Mesenchymal stem cell (in vitro differentiated cells and primary cell): ENCODE results near the gene STK32C.

Experiments used
- DNase-seq: peaks from one replicate; pipeline ENCODE4 v3.0.0-alpha.2; 2013
- H2AFZ ChIP-seq: one replicate; pipeline ENCODE4 v1.6.1; 2013; ENCODE audit warnings: low read depth, mild to moderate bottlenecking, control low read depth, inconsistent platforms, low read length, moderate library complexity
- H2AK5ac ChIP-seq: 2 replicates; pipeline ENCODE4 v1.6.1; 2013; ENCODE audit warnings: low read length, moderate library complexity, mild to moderate bottlenecking, inconsistent platforms; ENCODE audit not compliant: severe bottlenecking
- H2BK120ac ChIP-seq: one replicate; pipeline ENCODE4 v1.6.1; 2013; ENCODE audit warnings: low read depth, mild to moderate bottlenecking, inconsistent platforms, low read length, moderate library complexity
- H2BK12ac ChIP-seq, 2 experiments: one replicate each; pipeline ENCODE4 v1.6.1; 2013; ENCODE audit warnings: inconsistent platforms in 2 of 2, low read length in 2 of 2, mild to moderate bottlenecking in 2 of 2, moderate library complexity in 2 of 2, control low read depth in 1 of 2
- H2BK15ac ChIP-seq: one replicate; pipeline ENCODE4 v1.6.1; 2013; ENCODE audit warnings: mild to moderate bottlenecking, low read depth, inconsistent platforms; ENCODE audit not compliant: poor library complexity, severe bottlenecking
- H2BK5ac ChIP-seq: 2 replicates; pipeline ENCODE4 v1.6.1; 2013; ENCODE audit warnings: low read depth, mild to moderate bottlenecking, low read length, control low read depth, inconsistent platforms; ENCODE audit not compliant: poor library complexity, severe bottlenecking
- H3K14ac ChIP-seq, 2 experiments: one replicate each; pipeline ENCODE4 v1.6.1; 2013; ENCODE audit warnings: inconsistent platforms in 2 of 2, low read length in 2 of 2, control low read depth in 1 of 2, mild to moderate bottlenecking in 1 of 2, moderate library complexity in 1 of 2
- H3K18ac ChIP-seq, 2 experiments: one replicate each; pipeline ENCODE4 v1.6.1; 2013; ENCODE audit warnings: inconsistent platforms in 2 of 2, low read length in 2 of 2, control low read depth in 1 of 2, low read depth in 1 of 2, mild to moderate bottlenecking in 1 of 2
- H3K23ac ChIP-seq, 2 experiments: one replicate each; pipeline ENCODE4 v1.6.1; 2013; ENCODE audit warnings: inconsistent platforms in 2 of 2, low read length in 2 of 2, mild to moderate bottlenecking in 2 of 2, moderate library complexity in 2 of 2, control low read depth in 1 of 2
- H3K27ac ChIP-seq: 2 replicates; pipeline ENCODE4 v1.5.1; 2013; ENCODE audit warnings: mild to moderate bottlenecking, moderate library complexity, low read length, control low read depth, inconsistent platforms; ENCODE audit not compliant: poor library complexity, severe bottlenecking
- H3K27me3 ChIP-seq, 2 experiments: 2 replicates each; pipeline versions ENCODE4 v1.6.1 to v1.7.0; 2013; ENCODE audit warnings: low read length in 2 of 2, mild to moderate bottlenecking in 2 of 2, moderate library complexity in 2 of 2, control low read depth in 1 of 2, inconsistent platforms in 1 of 2; ENCODE audit not compliant: control insufficient read depth in 1 of 2, insufficient read depth in 1 of 2
- H3K36me3 ChIP-seq, 2 experiments: 2 replicates each; pipeline versions ENCODE4 v1.6.1 to v1.7.0; 2013; ENCODE audit warnings: low read length in 2 of 2, control low read depth in 1 of 2, inconsistent platforms in 1 of 2, low read depth in 1 of 2, mild to moderate bottlenecking in 1 of 2; ENCODE audit not compliant: insufficient read depth in 2 of 2, control insufficient read depth in 1 of 2
- H3K4ac ChIP-seq, 2 experiments: one replicate each; pipeline ENCODE4 v1.6.1; 2013; ENCODE audit warnings: inconsistent platforms in 2 of 2, low read length in 2 of 2, mild to moderate bottlenecking in 2 of 2, moderate library complexity in 2 of 2, control low read depth in 1 of 2, low read depth in 1 of 2
- H3K4me1 ChIP-seq: 2 replicates; pipeline ENCODE4 v1.6.1; 2013; ENCODE audit warnings: low read depth, low read length, control low read depth; ENCODE audit not compliant: control insufficient read depth, insufficient read depth
- H3K4me2 ChIP-seq: 2 replicates; pipeline ENCODE4 v1.6.1; 2013; ENCODE audit warnings: low read length, mild to moderate bottlenecking, inconsistent platforms; ENCODE audit not compliant: poor library complexity, severe bottlenecking
- H3K4me3 ChIP-seq, 2 experiments: 2 replicates each; pipeline versions ENCODE4 v1.5.1 to v1.7.0; 2013; ENCODE audit warnings: low read length in 2 of 2, mild to moderate bottlenecking in 2 of 2, control low read depth in 1 of 2, low read depth in 1 of 2; ENCODE audit not compliant: insufficient read depth in 1 of 2
- H3K79me1 ChIP-seq: replicated peaks from 2 replicates; pipeline ENCODE4 v1.6.1; 2013; ENCODE audit warnings: mild to moderate bottlenecking, control low read depth, low read length, inconsistent platforms; ENCODE audit not compliant: poor library complexity, severe bottlenecking
- H3K9ac ChIP-seq: 2 replicates; pipeline ENCODE4 v1.7.0; 2013; ENCODE audit warnings: mild to moderate bottlenecking, low read length, moderate library complexity
- H3K9me3 ChIP-seq: 2 replicates; pipeline ENCODE4 v1.7.0; 2013; ENCODE audit warnings: mild to moderate bottlenecking, low read length; ENCODE audit not compliant: control insufficient read depth
- H4K8ac ChIP-seq: one replicate; pipeline ENCODE4 v1.6.1; 2013; ENCODE audit warnings: inconsistent platforms, mild to moderate bottlenecking, low read length, moderate library complexity
- H4K91ac ChIP-seq: one replicate; pipeline ENCODE4 v1.6.1; 2013; ENCODE audit warnings: mild to moderate bottlenecking, low read length, inconsistent platforms
- WGBS: methylation state at CpG from one replicate; pipeline ENCODE4 v1.1.7; 2013; ENCODE audit warnings: mixed read lengths; 5-methylcytosine and 5-hydroxymethylcytosine counted together

Gene STK32C

GRCh38 chr10:132274581-132274980 is 33.2 kb downstream of the STK32C start:
- Histone ChIP-seq H3K9ac (no peak overlapping the region), H3K4me1 (no peaks in the 10 kb centered on the region), H3K14ac (no peak overlapping the region), H3K4ac (no peak overlapping the region), H4K8ac (no peak overlapping the region), H2AFZ (no peak overlapping the region), H3K4me3 (no peak overlapping the region), H3K79me1 (peaks cover 6% of the 10 kb centered on the region), H2BK12ac (no peak overlapping the region), H2BK120ac (no peak overlapping the region), H2AK5ac (no peak overlapping the region), H2BK15ac (no peak overlapping the region), H4K91ac (no peak overlapping the region), H3K23ac (no peak overlapping the region), H3K4me2 (no peak overlapping the region), H3K36me3 (peaks cover 0 to 7% of the 10 kb centered on the region in 2 experiments), H3K18ac (no peak overlapping the region), H3K27me3 (peaks cover 4 to 30% of the 10 kb centered on the region in 2 experiments), H3K27ac (no peak overlapping the region), H2BK5ac (no peak overlapping the region), H3K9me3 (no peaks in the 10 kb centered on the region)
- DNase-seq, result no peak
- WGBS, result 89% methylated on average over 19 of the region's 19 CpGs

- H4K91ac ChIP-seq, result no peak overlapping the region
- H3K4ac ChIP-seq, result no peak overlapping the region
- no peak overlapping the region for H2BK5ac ChIP-seq
- peaks cover 4% of the 10 kb centered on the region for H3K79me1 ChIP-seq
- H3K4me2 ChIP-seq, result no peak overlapping the region
- no peak overlapping the region for H3K9ac ChIP-seq
- 88% methylated on average over 11 of the region's 11 CpGs for WGBS
- no peaks in the 10 kb centered on the region for H3K9me3 ChIP-seq
- no peak overlapping the region for H2AFZ ChIP-seq
- no peak overlapping the region for H3K18ac ChIP-seq
- H3K27me3 ChIP-seq, result peaks cover 4 to 26% of the 10 kb centered on the region in 2 experiments
- H3K27ac ChIP-seq, result no peak overlapping the region
- peaks cover under 1% of the 10 kb centered on the region for H3K4me1 ChIP-seq
- no peak overlapping the region for H2BK120ac ChIP-seq
- H3K23ac ChIP-seq, result no peak overlapping the region
- H2BK12ac ChIP-seq, result no peak overlapping the region
- no peak overlapping the region for H2AK5ac ChIP-seq
- peaks cover 0 to 8% of the 10 kb centered on the region in 2 experiments for H3K36me3 ChIP-seq
- H4K8ac ChIP-seq, result no peak overlapping the region
- H2BK15ac ChIP-seq, result no peak overlapping the region
- H3K4me3 ChIP-seq, result no peak overlapping the region
- H3K14ac ChIP-seq, result no peak overlapping the region
- no peak for DNase-seq
These were observed 33.8 kb downstream of the STK32C start for GRCh38 chr10:132273966-132274365.

- H3K4me2 ChIP-seq, result no peak overlapping the region
- H3K18ac ChIP-seq, result no peak overlapping the region
- no peak overlapping the region for H2BK12ac ChIP-seq
- no peak overlapping the region for H3K14ac ChIP-seq
- H4K8ac ChIP-seq, result no peak overlapping the region
- peaks cover 4% of the 10 kb centered on the region for H3K79me1 ChIP-seq
- peaks cover 6% of the 10 kb centered on the region for H3K4me1 ChIP-seq
- no peak overlapping the region for H4K91ac ChIP-seq
- H2AK5ac ChIP-seq, result no peak overlapping the region
- peaks cover 0 to 12% of the 10 kb centered on the region in 2 experiments for H3K36me3 ChIP-seq
- no peak overlapping the region for H3K9ac ChIP-seq
- no peak for DNase-seq
- H3K27ac ChIP-seq, result no peak overlapping the region
- no peaks in the 10 kb centered on the region for H3K9me3 ChIP-seq
- no peak overlapping the region for H3K4ac ChIP-seq
- H3K23ac ChIP-seq, result no peak overlapping the region
- 88% methylated on average over 8 of the region's 8 CpGs for WGBS
- no peak overlapping the region for H3K4me3 ChIP-seq
- no peak overlapping the region for H2BK5ac ChIP-seq
- H2AFZ ChIP-seq, result no peak overlapping the region
- H3K27me3 ChIP-seq, result peaks cover 4 to 24% of the 10 kb centered on the region in 2 experiments
- H2BK120ac ChIP-seq, result no peak overlapping the region
- H2BK15ac ChIP-seq, result no peak overlapping the region
These were observed 34.3 kb downstream of the STK32C start for GRCh38 chr10:132273304-132273944.

GRCh38 chr10:132272231-132272971 is 35.3 kb downstream of the STK32C start:
- Histone ChIP-seq H3K23ac (peak overlapping the region in 1 of 2 experiments; percentile 5), H3K79me1 (peaks cover 3% of the 10 kb centered on the region), H3K4me2 (no peak overlapping the region), H3K4ac (no peak overlapping the region), H2AK5ac (no peak overlapping the region), H3K14ac (no peak overlapping the region), H2AFZ (no peak overlapping the region), H3K9ac (peak overlapping the region; percentile 63), H3K18ac (no peak overlapping the region), H3K4me3 (peak overlapping the region in 1 of 2 experiments; percentile 23), H2BK12ac (no peak overlapping the region), H3K4me1 (peaks cover 6% of the 10 kb centered on the region), H3K27ac (no peak overlapping the region), H2BK15ac (no peak overlapping the region), H3K9me3 (no peaks in the 10 kb centered on the region), H3K27me3 (peaks cover 3 to 17% of the 10 kb centered on the region in 2 experiments), H2BK5ac (no peak overlapping the region), H4K8ac (no peak overlapping the region), H2BK120ac (no peak overlapping the region), H3K36me3 (peaks cover 0 to 12% of the 10 kb centered on the region in 2 experiments), H4K91ac (no peak overlapping the region)
- no peak for DNase-seq
- WGBS, result 83% methylated on average over 35 of the region's 35 CpGs
